SIG-M5 (cell line): ENCODE results near the gene ZPLD1.

Experiments used
- DNase-seq: peaks from one replicate; lab custom pipeline; 2025; lab: John Stamatoyannopoulos, UW

Gene ZPLD1

DNA sequence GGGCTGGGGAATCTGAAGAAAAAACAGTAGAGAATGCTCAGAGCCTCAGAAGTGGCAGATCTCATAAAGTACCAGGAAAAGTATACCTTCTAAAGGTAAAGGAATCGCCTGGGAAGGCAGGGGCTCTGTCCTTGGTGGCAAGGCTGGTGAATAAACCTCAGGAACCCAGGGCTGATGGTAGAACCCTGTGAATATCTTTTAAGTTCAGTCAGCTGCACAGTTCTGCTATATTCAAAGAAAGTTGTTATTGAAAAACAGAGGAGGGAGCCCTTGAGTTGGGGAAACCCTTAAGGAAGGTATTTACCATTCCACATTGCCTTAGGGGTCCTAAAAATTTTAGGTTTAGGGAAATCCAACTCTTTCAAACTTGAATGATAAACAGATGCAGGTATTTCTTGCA lies 31.2 kb downstream of the ZPLD1 start:
- DNase-seq: no peak

GRCh38 chr3:102470066-102470465 lies 35.3 kb downstream of the ZPLD1 start:
- DNase-seq: no peak

DNA sequence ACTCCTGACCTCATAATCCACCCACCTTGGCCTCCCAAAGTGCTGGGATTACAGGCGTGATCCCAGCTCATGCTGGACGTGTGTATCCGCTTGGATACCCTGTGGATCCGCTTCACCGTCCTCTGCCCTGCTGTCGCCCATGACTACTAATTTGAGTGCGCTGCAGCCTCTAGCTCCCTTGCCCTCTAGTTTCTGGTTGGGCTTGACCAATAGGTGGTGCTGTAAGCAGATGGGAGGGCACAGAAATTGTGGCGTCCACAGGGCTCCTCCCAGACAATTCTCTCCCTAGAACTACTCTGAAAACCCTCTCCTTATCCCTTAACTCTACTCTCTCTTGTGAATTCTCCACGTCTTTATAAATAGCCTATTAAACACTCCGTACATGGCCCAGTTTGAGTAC lies 36.2 kb downstream of the ZPLD1 start:
- DNase-seq: no peak

DNA sequence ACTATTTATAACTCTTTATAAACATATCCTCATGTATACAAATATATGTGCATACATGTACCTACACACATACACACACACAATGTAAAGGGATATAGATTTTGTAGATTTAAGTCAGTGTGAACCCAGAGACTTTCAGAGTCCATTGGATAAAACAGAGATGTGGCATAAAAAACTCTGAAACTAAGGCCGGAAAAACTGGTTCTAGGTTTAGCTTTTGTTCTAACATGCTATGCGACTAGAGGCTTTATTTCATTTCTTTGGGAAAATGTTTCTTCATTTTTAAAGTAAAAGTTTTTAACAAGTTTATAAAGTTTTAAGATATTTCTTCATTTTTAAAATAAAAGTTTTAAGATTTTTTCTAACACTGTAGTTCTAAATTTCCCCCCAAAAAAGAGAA lies 36.7 kb downstream of the ZPLD1 start:
- no peak for DNase-seq

- DNase-seq: no peak
Measured at GRCh38 chr3:102473648-102474047, 38.8 kb downstream of the ZPLD1 start.

GRCh38 chr3:102474207-102474606 lies 39.4 kb downstream of the ZPLD1 start:
- DNase-seq: no peak

- DNase-seq: no peak
Measured at GRCh38 chr3:102476198-102476597, 41.4 kb downstream of the ZPLD1 start.

- no peak for DNase-seq
Measured at GRCh38 chr3:102478160-102478559, 43.3 kb downstream of the ZPLD1 start.

GRCh38 chr3:102480139-102480538 lies 45.3 kb downstream of the ZPLD1 start:
- DNase-seq: no peak

- DNase-seq: no peak
Measured at GRCh38 chr3:102481050-102481449, 46.2 kb downstream of the ZPLD1 start.

DNA sequence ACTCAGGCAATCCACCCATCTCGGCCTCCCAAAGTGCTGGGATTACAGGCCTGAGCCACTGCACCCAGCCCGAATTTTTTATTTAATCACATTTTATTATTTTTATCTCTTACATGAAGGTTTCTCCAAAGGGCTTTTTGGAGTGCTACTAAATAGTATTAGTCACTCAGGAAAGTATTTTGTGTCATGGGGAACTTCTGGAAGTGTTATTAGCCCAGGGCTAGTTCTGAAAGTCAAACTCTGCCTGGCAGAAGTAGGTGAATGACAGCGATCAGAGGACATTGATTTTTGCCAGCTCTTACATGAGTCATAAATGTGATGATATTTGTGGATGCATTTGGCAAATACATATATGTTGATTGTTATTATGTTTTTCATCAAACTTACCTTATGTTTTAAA lies 48.7 kb downstream of the ZPLD1 start:
- no peak for DNase-seq

DNA sequence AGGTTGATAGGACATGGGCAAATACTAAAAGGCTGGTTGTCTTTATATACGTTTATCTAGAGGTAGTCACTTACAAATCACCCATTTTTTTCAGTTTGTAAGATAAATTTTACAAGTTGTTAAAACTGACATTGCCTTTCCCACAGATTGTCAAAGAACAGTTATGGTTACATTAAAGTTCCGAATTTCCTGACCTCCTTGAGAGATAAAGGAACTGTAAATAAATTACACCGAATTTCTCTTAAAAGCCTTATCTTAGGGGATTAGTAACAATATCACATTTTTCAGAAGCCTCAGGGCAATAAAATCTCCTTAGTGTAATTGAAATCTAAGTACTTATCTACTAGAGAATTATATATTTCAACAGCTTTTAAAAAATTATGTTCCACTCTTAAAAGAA lies 49.5 kb downstream of the ZPLD1 start:
- DNase-seq: no peak

DNA sequence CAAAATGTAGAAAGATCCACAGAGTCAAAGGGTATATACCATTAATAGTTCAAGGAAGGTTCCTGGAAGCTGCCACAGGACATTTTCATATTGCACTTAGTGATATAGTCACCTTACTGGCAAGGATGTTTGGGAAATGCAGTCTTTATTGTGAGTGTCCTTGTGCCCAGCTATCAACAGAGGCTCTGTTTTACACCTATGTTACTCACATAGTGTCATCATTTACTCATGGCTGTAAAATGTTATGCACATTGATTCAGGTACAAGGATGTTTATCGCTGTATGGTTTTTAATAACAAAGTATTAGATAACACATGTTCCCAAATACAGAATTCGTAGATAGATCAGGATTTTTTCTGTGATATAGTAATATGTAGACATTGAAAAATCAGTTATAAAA lies 50.9 kb downstream of the ZPLD1 start:
- no peak for DNase-seq

DNA sequence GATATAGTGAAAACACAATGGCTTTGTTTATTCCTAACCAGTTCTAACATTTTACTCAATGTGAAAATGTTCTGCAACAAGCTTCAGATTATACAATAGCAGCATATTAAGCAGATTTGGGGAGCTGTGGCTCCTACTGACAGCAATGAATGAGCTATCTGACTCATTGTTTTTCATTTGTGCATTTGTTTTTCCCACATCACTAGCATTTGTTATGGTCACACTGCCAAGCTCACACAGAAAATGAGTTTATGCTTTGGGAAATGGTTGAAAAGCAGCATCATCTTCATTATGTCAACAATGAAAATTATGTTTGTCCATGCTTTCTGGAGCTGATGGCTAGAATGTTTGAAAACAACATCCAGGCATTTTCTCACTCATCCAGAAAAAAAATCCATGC lies 53.5 kb downstream of the ZPLD1 start:
- no peak for DNase-seq

DNA sequence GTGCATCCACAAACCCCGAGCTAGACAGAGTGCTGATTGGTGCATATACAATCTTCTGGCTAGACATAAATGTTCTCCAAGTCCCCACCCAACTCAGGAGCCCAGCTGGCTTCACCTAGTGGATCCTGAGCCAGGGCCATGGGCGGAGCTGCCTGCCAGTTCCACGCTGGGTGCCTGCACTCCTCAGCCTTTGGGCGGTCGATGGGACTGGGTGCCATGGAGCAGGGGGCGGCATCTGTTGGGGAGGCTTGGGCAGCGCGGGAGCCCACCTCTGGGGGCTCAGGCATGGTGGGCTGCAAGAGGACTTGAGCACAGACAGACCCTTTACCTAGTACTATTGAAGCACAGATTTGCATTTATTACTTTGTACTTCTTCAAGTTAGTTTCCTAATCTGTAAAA lies 57.5 kb downstream of the ZPLD1 start:
- no peak for DNase-seq

GRCh38 chr3:102497571-102497970 lies 62.8 kb downstream of the ZPLD1 start:
- DNase-seq: no peak

GRCh38 chr3:102505542-102505941 lies 70.7 kb downstream of the ZPLD1 start:
- no peak for DNase-seq

- no peak for DNase-seq
Measured at GRCh38 chr3:102510663-102511062, 75.8 kb downstream of the ZPLD1 start.

DNA sequence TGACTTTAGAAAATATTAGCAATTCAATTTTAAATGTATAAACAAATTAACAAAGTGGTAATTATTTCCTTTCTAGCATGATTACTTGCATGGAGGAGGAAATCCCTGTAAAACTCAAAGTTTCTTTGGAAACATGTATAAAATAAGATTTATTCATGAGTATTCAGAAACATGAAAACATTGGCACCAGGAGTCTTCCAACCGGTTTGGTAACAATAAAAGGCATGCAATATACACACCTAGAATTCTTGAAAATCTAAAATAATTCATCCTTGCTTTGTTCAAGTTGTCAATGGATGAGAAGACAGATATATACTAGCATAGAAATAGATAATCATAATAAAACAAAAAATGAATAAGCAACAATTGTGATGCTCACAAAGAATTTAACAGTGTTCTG lies 76.4 kb downstream of the ZPLD1 start:
- no peak for DNase-seq

- DNase-seq: no peak
Measured at GRCh38 chr3:102511639-102512038, 76.8 kb downstream of the ZPLD1 start.

GRCh38 chr3:102512734-102513504 lies 78.1 kb downstream of the ZPLD1 start:
- DNase-seq: no peak

- no peak for DNase-seq
Measured at GRCh38 chr3:102514241-102514640, 79.4 kb downstream of the ZPLD1 start.

GRCh38 chr3:102521246-102521645 lies 86.4 kb downstream of the ZPLD1 start:
- no peak for DNase-seq

GRCh38 chr3:102525624-102526023 lies 90.8 kb downstream of the ZPLD1 start:
- DNase-seq: no peak
